Measurements from ENCODE around the gene DDX41. TPM values are rescaled to one million over a fixed set of nuclear protein-coding genes. Genes with fewer than 3 reads are reported as not detected.
A peak's percentile ranks its signal among the peaks of the same experiment; 100 is the strongest.

Gene DDX41
- total and polyA plus RNA-seq, 3 experiments from 2014 or later, result 61.7 to 164 (median 160) TPM

GRCh38 chr5:177483042-177483441 is 33.7 kb downstream of the DDX41 start:
- no peaks in the 10 kb centered on the region for H3K27me3 ChIP-seq (ENCODE audit: insufficient read depth, low read length, poor library complexity, severe bottlenecking)
- no peak overlapping the region for H3K4me3 Mint-ChIP-seq
- peaks cover 12 to 16% (median 14%) of the 10 kb centered on the region in 3 donors for H3K4me1 Mint-ChIP-seq
- no peak overlapping the region for H3K27ac ChIP-seq (ENCODE audit: low read depth, low read length)
- no peaks in the 10 kb centered on the region for H3K9me3 Mint-ChIP-seq
- H3K4me1 ChIP-seq (ENCODE audit: insufficient read depth, low read length), result peaks cover 10% of the 10 kb centered on the region
- peaks cover 0 to 4% (median 0%) of the 10 kb centered on the region in 3 donors for H3K36me3 Mint-ChIP-seq
- no peak for DNase-seq
- no peaks in the 10 kb centered on the region for H3K9me3 ChIP-seq (ENCODE audit: low read length)
- H3K27me3 Mint-ChIP-seq, result no peaks in the 10 kb centered on the region
- POLR2A ChIA-PET, result no interaction called here
- no peak overlapping the region for H3K27ac Mint-ChIP-seq
- no peak overlapping the region for H3K4me3 ChIP-seq (ENCODE audit: low read length)
- CTCF ChIA-PET, result interaction anchor here (0.9 kb wide), 1 partner anchor 18 kb away, joined by 4 read pairs; no protein-coding TSS in a partner anchor
- H3K36me3 ChIP-seq (ENCODE audit: insufficient read depth, low read length), result no peaks in the 10 kb centered on the region

GRCh38 chr5:177482359-177482795 is 34.4 kb downstream of the DDX41 start:
- Histone ChIP-seq H3K4me1 (ENCODE audit: insufficient read depth, low read length) (peaks cover 10% of the 10 kb centered on the region), H3K9me3 (ENCODE audit: low read length) (no peaks in the 10 kb centered on the region), H3K4me3 (ENCODE audit: low read length) (no peak overlapping the region), H3K27ac (ENCODE audit: low read depth, low read length) (no peak overlapping the region), H3K27me3 (ENCODE audit: insufficient read depth, low read length, poor library complexity, severe bottlenecking) (no peaks in the 10 kb centered on the region), H3K36me3 (ENCODE audit: insufficient read depth, low read length) (no peaks in the 10 kb centered on the region)
- peaks cover 0 to 3% (median 0%) of the 10 kb centered on the region in 3 donors for H3K36me3 Mint-ChIP-seq
- ChIA-PET CTCF (interaction anchor here (0.9 to 1.6 kb wide), 2 partner anchors 10 to 19 kb away, joined by 4 to 5 read pairs; no protein-coding TSS in a partner anchor), POLR2A (no interaction called here)
- no peaks in the 10 kb centered on the region for H3K27me3 Mint-ChIP-seq
- no peaks in the 10 kb centered on the region for H3K9me3 Mint-ChIP-seq
- H3K4me1 Mint-ChIP-seq, result peaks cover 12 to 19% (median 14%) of the 10 kb centered on the region in 3 donors
- no peak overlapping the region for H3K4me3 Mint-ChIP-seq
- H3K27ac Mint-ChIP-seq, result peak overlapping the region in 1 of 8 donors; percentile 81
- DNase-seq, result no peak

GRCh38 chr5:177479774-177480173 is 37.0 kb downstream of the DDX41 start:
- no peaks in the 10 kb centered on the region for H3K36me3 Mint-ChIP-seq
- H3K4me3 ChIP-seq (ENCODE audit: low read length), result no peak overlapping the region
- H3K9me3 ChIP-seq (ENCODE audit: low read length), result no peaks in the 10 kb centered on the region
- H3K9me3 Mint-ChIP-seq, result no peaks in the 10 kb centered on the region
- H3K27me3 Mint-ChIP-seq, result no peaks in the 10 kb centered on the region
- no peak overlapping the region for H3K4me3 Mint-ChIP-seq
- CTCF ChIA-PET, result interaction anchor here (0.9 to 3.0 kb wide), 3 partner anchors 76 to 170 kb away, joined by 3 to 17 read pairs (median 11); no protein-coding TSS in a partner anchor
- H3K36me3 ChIP-seq (ENCODE audit: insufficient read depth, low read length), result no peaks in the 10 kb centered on the region
- POLR2A ChIA-PET, result no interaction called here
- H3K27ac ChIP-seq (ENCODE audit: low read depth, low read length), result no peak overlapping the region
- peaks cover 19% of the 10 kb centered on the region for H3K4me1 ChIP-seq (ENCODE audit: insufficient read depth, low read length)
- H3K27ac Mint-ChIP-seq, result peak overlapping the region in 7 of 8 donors; percentile 45 to 93 (median 84)
- DNase-seq, result no peak
- H3K4me1 Mint-ChIP-seq, result peaks cover 23 to 36% (median 28%) of the 10 kb centered on the region in 3 donors
- H3K27me3 ChIP-seq (ENCODE audit: insufficient read depth, low read length, poor library complexity, severe bottlenecking), result no peaks in the 10 kb centered on the region

- no peaks in the 10 kb centered on the region for H3K27me3 ChIP-seq (ENCODE audit: insufficient read depth, low read length, poor library complexity, severe bottlenecking)
- CTCF ChIA-PET, result interaction anchor here (0.8 to 3.0 kb wide), 7 partner anchors 11 to 169 kb away, joined by 3 to 17 read pairs (median 7); no protein-coding TSS in a partner anchor
- no peaks in the 10 kb centered on the region for H3K9me3 Mint-ChIP-seq
Measured at GRCh38 chr5:177478711-177479646, 37.8 kb downstream of the DDX41 start.

GRCh38 chr5:177477701-177478477 is 38.9 kb downstream of the DDX41 start:
- H3K36me3 ChIP-seq (ENCODE audit: insufficient read depth, low read length), result no peaks in the 10 kb centered on the region
- peaks cover 23% of the 10 kb centered on the region for H3K4me1 ChIP-seq (ENCODE audit: insufficient read depth, low read length)
- H3K9me3 ChIP-seq (ENCODE audit: low read length), result no peaks in the 10 kb centered on the region
- no peak overlapping the region for H3K27ac ChIP-seq (ENCODE audit: low read depth, low read length)
- DNase-seq, result no peak
- no peaks in the 10 kb centered on the region for H3K27me3 ChIP-seq (ENCODE audit: insufficient read depth, low read length, poor library complexity, severe bottlenecking)
- Mint-ChIP-seq H3K36me3 (no peaks in the 10 kb centered on the region), H3K27me3 (no peaks in the 10 kb centered on the region), H3K9me3 (no peaks in the 10 kb centered on the region), H3K4me1 (peaks cover 32 to 47% (median 32%) of the 10 kb centered on the region in 3 donors), H3K4me3 (peak overlapping the region in 1 of 7 donors; percentile 76), H3K27ac (peak overlapping the region in 4 of 8 donors; percentile 18 to 81 (median 38))
- H3K4me3 ChIP-seq (ENCODE audit: low read length), result no peak overlapping the region
- ChIA-PET CTCF (interaction anchor here (1.3 to 3.0 kb wide), 6 partner anchors 12 to 88 kb away, joined by 4 to 17 read pairs (median 7); no protein-coding TSS in a partner anchor), POLR2A (interaction anchor here (1.1 to 1.2 kb wide), 2 partner anchors 9 to 51 kb away, joined by 4 read pairs; partner anchors contain the start of gene GRK6)

More at GRCh38 chr5:177478711-177479646, 37.8 kb downstream of the DDX41 start:
- no peaks in the 10 kb centered on the region for H3K36me3 ChIP-seq (ENCODE audit: insufficient read depth, low read length)
- H3K27ac ChIP-seq (ENCODE audit: low read depth, low read length), result no peak overlapping the region
- H3K36me3 Mint-ChIP-seq, result no peaks in the 10 kb centered on the region
- peaks cover 23% of the 10 kb centered on the region for H3K4me1 ChIP-seq (ENCODE audit: insufficient read depth, low read length)
- peaks cover 30 to 44% (median 30%) of the 10 kb centered on the region in 3 donors for H3K4me1 Mint-ChIP-seq
- H3K4me3 ChIP-seq (ENCODE audit: low read length), result no peak overlapping the region
- peak overlapping the region in 3 of 7 donors; percentile 27 to 55 (median 52) for H3K4me3 Mint-ChIP-seq
- H3K9me3 ChIP-seq (ENCODE audit: low read length), result no peaks in the 10 kb centered on the region
- POLR2A ChIA-PET, result interaction anchor here (1.2 kb wide), 1 partner anchor 53 kb away, joined by 4 read pairs; the partner anchor contains the start of gene GRK6
- H3K27ac Mint-ChIP-seq, result peak overlapping the region; percentile 74 to 93 (median 86)
- no peaks in the 10 kb centered on the region for H3K27me3 Mint-ChIP-seq
- peak in 1 of 5 donors; percentile 50 for DNase-seq

- ChIA-PET POLR2A (no interaction called here), CTCF (interaction anchor here (0.6 to 12.4 kb wide), 7 partner anchors 13 to 74 kb away, joined by 3 to 103 read pairs (median 4); no protein-coding TSS in a partner anchor)
- Histone ChIP-seq H3K9me3 (ENCODE audit: low read length) (no peaks in the 10 kb centered on the region), H3K4me1 (ENCODE audit: insufficient read depth, low read length) (peaks cover 33% of the 10 kb centered on the region), H3K36me3 (ENCODE audit: insufficient read depth, low read length) (no peaks in the 10 kb centered on the region), H3K4me3 (ENCODE audit: low read length) (no peak overlapping the region), H3K27ac (ENCODE audit: low read depth, low read length) (no peak overlapping the region), H3K27me3 (ENCODE audit: insufficient read depth, low read length, poor library complexity, severe bottlenecking) (no peaks in the 10 kb centered on the region)
- Mint-ChIP-seq H3K27ac (peak overlapping the region in 6 of 8 donors; percentile 31 to 76 (median 46)), H3K36me3 (no peaks in the 10 kb centered on the region), H3K9me3 (no peaks in the 10 kb centered on the region), H3K4me1 (peaks cover 33 to 55% (median 38%) of the 10 kb centered on the region in 3 donors), H3K27me3 (no peaks in the 10 kb centered on the region), H3K4me3 (peak overlapping the region in 3 of 7 donors; percentile 7 to 61 (median 9))
- peak in 1 of 5 donors; percentile 41 for DNase-seq
Measured at GRCh38 chr5:177476531-177477233, 40.1 kb downstream of the DDX41 start.

Measured in CD8-positive, alpha-beta memory T cell (primary cell).